Mesenchymal stem cell (in vitro differentiated cells and primary cell): ENCODE measurements around the gene DLGAP1.

Experiments used
- DNase-seq: peaks from one replicate; pipeline ENCODE4 v3.0.0-alpha.2; 2013
- H2AFZ ChIP-seq: one replicate; pipeline ENCODE4 v1.6.1; 2013; ENCODE audit warnings: low read depth, mild to moderate bottlenecking, control low read depth, inconsistent platforms, low read length, moderate library complexity
- H2AK5ac ChIP-seq: 2 replicates; pipeline ENCODE4 v1.6.1; 2013; ENCODE audit warnings: low read length, moderate library complexity, mild to moderate bottlenecking, inconsistent platforms; ENCODE audit not compliant: severe bottlenecking
- H2BK120ac ChIP-seq: one replicate; pipeline ENCODE4 v1.6.1; 2013; ENCODE audit warnings: low read depth, mild to moderate bottlenecking, inconsistent platforms, low read length, moderate library complexity
- H2BK12ac ChIP-seq, 2 experiments: one replicate each; pipeline ENCODE4 v1.6.1; 2013; ENCODE audit warnings: inconsistent platforms in 2 of 2, low read length in 2 of 2, mild to moderate bottlenecking in 2 of 2, moderate library complexity in 2 of 2, control low read depth in 1 of 2
- H2BK15ac ChIP-seq: one replicate; pipeline ENCODE4 v1.6.1; 2013; ENCODE audit warnings: mild to moderate bottlenecking, low read depth, inconsistent platforms; ENCODE audit not compliant: poor library complexity, severe bottlenecking
- H2BK5ac ChIP-seq: 2 replicates; pipeline ENCODE4 v1.6.1; 2013; ENCODE audit warnings: low read depth, mild to moderate bottlenecking, low read length, control low read depth, inconsistent platforms; ENCODE audit not compliant: poor library complexity, severe bottlenecking
- H3K14ac ChIP-seq, 2 experiments: one replicate each; pipeline ENCODE4 v1.6.1; 2013; ENCODE audit warnings: inconsistent platforms in 2 of 2, low read length in 2 of 2, control low read depth in 1 of 2, mild to moderate bottlenecking in 1 of 2, moderate library complexity in 1 of 2
- H3K18ac ChIP-seq, 2 experiments: one replicate each; pipeline ENCODE4 v1.6.1; 2013; ENCODE audit warnings: inconsistent platforms in 2 of 2, low read length in 2 of 2, control low read depth in 1 of 2, low read depth in 1 of 2, mild to moderate bottlenecking in 1 of 2
- H3K23ac ChIP-seq, 2 experiments: one replicate each; pipeline ENCODE4 v1.6.1; 2013; ENCODE audit warnings: inconsistent platforms in 2 of 2, low read length in 2 of 2, mild to moderate bottlenecking in 2 of 2, moderate library complexity in 2 of 2, control low read depth in 1 of 2
- H3K27ac ChIP-seq: 2 replicates; pipeline ENCODE4 v1.5.1; 2013; ENCODE audit warnings: mild to moderate bottlenecking, moderate library complexity, low read length, control low read depth, inconsistent platforms; ENCODE audit not compliant: poor library complexity, severe bottlenecking
- H3K27me3 ChIP-seq, 2 experiments: 2 replicates each; pipeline versions ENCODE4 v1.6.1 to v1.7.0; 2013; ENCODE audit warnings: low read length in 2 of 2, mild to moderate bottlenecking in 2 of 2, moderate library complexity in 2 of 2, control low read depth in 1 of 2, inconsistent platforms in 1 of 2; ENCODE audit not compliant: control insufficient read depth in 1 of 2, insufficient read depth in 1 of 2
- H3K36me3 ChIP-seq, 2 experiments: 2 replicates each; pipeline versions ENCODE4 v1.6.1 to v1.7.0; 2013; ENCODE audit warnings: low read length in 2 of 2, control low read depth in 1 of 2, inconsistent platforms in 1 of 2, low read depth in 1 of 2, mild to moderate bottlenecking in 1 of 2; ENCODE audit not compliant: insufficient read depth in 2 of 2, control insufficient read depth in 1 of 2
- H3K4ac ChIP-seq, 2 experiments: one replicate each; pipeline ENCODE4 v1.6.1; 2013; ENCODE audit warnings: inconsistent platforms in 2 of 2, low read length in 2 of 2, mild to moderate bottlenecking in 2 of 2, moderate library complexity in 2 of 2, control low read depth in 1 of 2, low read depth in 1 of 2
- H3K4me1 ChIP-seq: 2 replicates; pipeline ENCODE4 v1.6.1; 2013; ENCODE audit warnings: low read depth, low read length, control low read depth; ENCODE audit not compliant: control insufficient read depth, insufficient read depth
- H3K4me2 ChIP-seq: 2 replicates; pipeline ENCODE4 v1.6.1; 2013; ENCODE audit warnings: low read length, mild to moderate bottlenecking, inconsistent platforms; ENCODE audit not compliant: poor library complexity, severe bottlenecking
- H3K4me3 ChIP-seq, 2 experiments: 2 replicates each; pipeline versions ENCODE4 v1.5.1 to v1.7.0; 2013; ENCODE audit warnings: low read length in 2 of 2, mild to moderate bottlenecking in 2 of 2, control low read depth in 1 of 2, low read depth in 1 of 2; ENCODE audit not compliant: insufficient read depth in 1 of 2
- H3K79me1 ChIP-seq: replicated peaks from 2 replicates; pipeline ENCODE4 v1.6.1; 2013; ENCODE audit warnings: mild to moderate bottlenecking, control low read depth, low read length, inconsistent platforms; ENCODE audit not compliant: poor library complexity, severe bottlenecking
- H3K9ac ChIP-seq: 2 replicates; pipeline ENCODE4 v1.7.0; 2013; ENCODE audit warnings: mild to moderate bottlenecking, low read length, moderate library complexity
- H3K9me3 ChIP-seq: 2 replicates; pipeline ENCODE4 v1.7.0; 2013; ENCODE audit warnings: mild to moderate bottlenecking, low read length; ENCODE audit not compliant: control insufficient read depth
- H4K8ac ChIP-seq: one replicate; pipeline ENCODE4 v1.6.1; 2013; ENCODE audit warnings: inconsistent platforms, mild to moderate bottlenecking, low read length, moderate library complexity
- H4K91ac ChIP-seq: one replicate; pipeline ENCODE4 v1.6.1; 2013; ENCODE audit warnings: mild to moderate bottlenecking, low read length, inconsistent platforms
- WGBS: methylation state at CpG from one replicate; pipeline ENCODE4 v1.1.7; 2013; ENCODE audit warnings: mixed read lengths; 5-methylcytosine and 5-hydroxymethylcytosine counted together

The DLGAP1 gene

GRCh38 chr18:4271952-4272351, 183.2 kb downstream of the DLGAP1 start:
- H3K23ac ChIP-seq, result no peak overlapping the region
- H3K4ac ChIP-seq, result no peak overlapping the region
- no peaks in the 10 kb centered on the region for H3K36me3 ChIP-seq
- H3K4me3 ChIP-seq, result no peak overlapping the region
- no CpG with 5 or more reads among the region's 2 CpGs for WGBS
- no peak overlapping the region for H2AFZ ChIP-seq
- H3K9me3 ChIP-seq, result no peaks in the 10 kb centered on the region
- no peaks in the 10 kb centered on the region for H3K4me1 ChIP-seq
- no peak for DNase-seq
- H2AK5ac ChIP-seq, result no peak overlapping the region
- H2BK15ac ChIP-seq, result no peak overlapping the region
- no peak overlapping the region for H2BK120ac ChIP-seq
- H3K18ac ChIP-seq, result no peak overlapping the region
- no peak overlapping the region for H2BK5ac ChIP-seq
- no peak overlapping the region for H3K27ac ChIP-seq
- H4K8ac ChIP-seq, result no peak overlapping the region
- no peak overlapping the region for H2BK12ac ChIP-seq
- H4K91ac ChIP-seq, result no peak overlapping the region
- H3K14ac ChIP-seq, result no peak overlapping the region
- H3K27me3 ChIP-seq, result no peaks in the 10 kb centered on the region
- no peaks in the 10 kb centered on the region for H3K79me1 ChIP-seq
- no peak overlapping the region for H3K4me2 ChIP-seq
- H3K9ac ChIP-seq, result no peak overlapping the region

GRCh38 chr18:4270988-4271387, 184.1 kb downstream of the DLGAP1 start:
- no peak overlapping the region for H3K4me2 ChIP-seq
- no peak overlapping the region for H3K14ac ChIP-seq
- H3K9ac ChIP-seq, result no peak overlapping the region
- H2AFZ ChIP-seq, result no peak overlapping the region
- no peak overlapping the region for H3K23ac ChIP-seq
- no peak overlapping the region for H2BK15ac ChIP-seq
- no peaks in the 10 kb centered on the region for H3K9me3 ChIP-seq
- no peak overlapping the region for H2AK5ac ChIP-seq
- H3K18ac ChIP-seq, result no peak overlapping the region
- no peaks in the 10 kb centered on the region for H3K36me3 ChIP-seq
- no peak overlapping the region for H2BK120ac ChIP-seq
- H3K4me3 ChIP-seq, result no peak overlapping the region
- DNase-seq, result no peak
- no peak overlapping the region for H4K8ac ChIP-seq
- no peaks in the 10 kb centered on the region for H3K27me3 ChIP-seq
- no peaks in the 10 kb centered on the region for H3K4me1 ChIP-seq
- H3K4ac ChIP-seq, result no peak overlapping the region
- no peak overlapping the region for H3K27ac ChIP-seq
- 82% methylated on average over 1 of the region's 2 CpGs for WGBS
- H3K79me1 ChIP-seq, result no peaks in the 10 kb centered on the region
- no peak overlapping the region for H2BK5ac ChIP-seq
- no peak overlapping the region for H2BK12ac ChIP-seq
- no peak overlapping the region for H4K91ac ChIP-seq

- H3K4me3 ChIP-seq, result no peak overlapping the region
- no peaks in the 10 kb centered on the region for H3K9me3 ChIP-seq
- no peaks in the 10 kb centered on the region for H3K36me3 ChIP-seq
- H2AK5ac ChIP-seq, result no peak overlapping the region
- H3K4ac ChIP-seq, result no peak overlapping the region
- no peak overlapping the region for H4K91ac ChIP-seq
- H2AFZ ChIP-seq, result no peak overlapping the region
- H3K14ac ChIP-seq, result no peak overlapping the region
- H2BK120ac ChIP-seq, result no peak overlapping the region
- H3K4me2 ChIP-seq, result no peak overlapping the region
- H4K8ac ChIP-seq, result no peak overlapping the region
- no peaks in the 10 kb centered on the region for H3K4me1 ChIP-seq
- H2BK5ac ChIP-seq, result no peak overlapping the region
- H3K23ac ChIP-seq, result no peak overlapping the region
- 79% methylated on average over 2 of the region's 3 CpGs for WGBS
- H3K27ac ChIP-seq, result no peak overlapping the region
- DNase-seq, result no peak
- no peak overlapping the region for H3K9ac ChIP-seq
- H2BK15ac ChIP-seq, result no peak overlapping the region
- H3K18ac ChIP-seq, result no peak overlapping the region
- H3K79me1 ChIP-seq, result no peaks in the 10 kb centered on the region
- no peaks in the 10 kb centered on the region for H3K27me3 ChIP-seq
- no peak overlapping the region for H2BK12ac ChIP-seq
Observed at GRCh38 chr18:4270016-4270415, 185.1 kb downstream of the DLGAP1 start.

GRCh38 chr18:4267641-4268040, 187.5 kb downstream of the DLGAP1 start:
- Histone ChIP-seq H3K27ac (no peak overlapping the region), H3K79me1 (no peaks in the 10 kb centered on the region), H2BK15ac (no peak overlapping the region), H3K27me3 (no peaks in the 10 kb centered on the region), H2BK120ac (no peak overlapping the region), H2AFZ (no peak overlapping the region), H3K4ac (no peak overlapping the region), H3K9me3 (no peaks in the 10 kb centered on the region), H2BK5ac (no peak overlapping the region), H4K8ac (no peak overlapping the region), H3K14ac (no peak overlapping the region), H2BK12ac (no peak overlapping the region), H3K36me3 (no peaks in the 10 kb centered on the region), H3K9ac (no peak overlapping the region), H3K23ac (no peak overlapping the region), H3K4me2 (no peak overlapping the region), H4K91ac (no peak overlapping the region), H3K18ac (no peak overlapping the region), H3K4me1 (no peaks in the 10 kb centered on the region), H2AK5ac (no peak overlapping the region), H3K4me3 (no peak overlapping the region)
- DNase-seq, result no peak
- WGBS, result 76% methylated on average over 5 of the region's 5 CpGs
